T-helper 1 cell (primary cell): Measurements from ENCODE around the gene ABR.
A peak's percentile ranks its signal among the peaks of the same experiment; 100 is the strongest.

Source experiments
- DNase-seq, 5 donors: peaks; one replicate each; pipeline ENCODE4 v3.0.0-alpha.2; 2012 to 2020
- total RNA-seq, 4 donors: gene quantifications; one replicate each; lab custom pipeline; 2026; lab: John Stamatoyannopoulos, UW

The ABR gene
- 78.8 to 119 (median 103) reads per million in 4 donors for total RNA-seq

GRCh38 chr17:1179818-1180742, at the start of gene ABR:
Gene ABR (minus strand): TSS chr17:1179981. CDS start chr17:1179727, 254 bp downstream.
- DNase-seq: peak in 4 of 5 donors; percentile 50 to 67 (median 56)

- DNase-seq: peak in 4 of 5 donors; percentile 12 to 25 (median 18)
Measured at GRCh38 chr17:1229349-1229899, 49.6 kb upstream of the ABR start.

DNA sequence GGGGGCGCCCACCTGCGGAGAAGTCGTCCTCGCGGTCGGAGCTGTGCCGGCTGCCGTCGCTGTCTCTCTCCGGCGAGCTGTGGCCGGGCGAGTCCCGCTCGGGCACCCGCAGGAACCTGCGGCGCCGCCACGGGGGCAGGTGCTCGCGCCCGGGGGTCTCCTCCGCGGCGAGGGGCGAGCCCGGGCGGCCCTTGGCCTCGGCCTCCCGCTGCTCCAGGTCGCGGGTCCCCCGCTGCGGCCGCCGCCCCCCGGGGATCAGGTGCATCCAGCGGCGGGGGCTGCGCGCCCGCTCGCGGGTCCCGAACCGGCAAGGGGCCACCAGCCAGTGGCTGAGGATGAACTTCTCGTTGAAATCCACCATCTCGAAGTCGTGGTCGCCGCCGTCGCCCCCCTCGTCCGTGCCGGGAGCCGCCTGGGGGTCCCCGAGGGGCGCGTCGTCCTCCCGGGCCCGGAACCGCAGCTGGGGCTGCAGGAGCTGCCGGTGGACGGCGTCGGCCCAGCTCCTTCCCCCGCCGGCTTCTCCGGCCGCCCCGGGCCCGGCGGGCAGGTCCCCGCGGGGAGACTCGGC, 49.1 kb upstream of the ABR start:
- DNase-seq: no peak

GRCh38 chr17:1227917-1228780, 48.4 kb upstream of the ABR start:
- peak in 3 of 5 donors; percentile 13 to 21 (median 14) for DNase-seq

- no peak for DNase-seq
Measured at GRCh38 chr17:1227365-1227764, 47.6 kb upstream of the ABR start.

GRCh38 chr17:1226308-1226707, 46.5 kb upstream of the ABR start:
- DNase-seq: no peak

GRCh38 chr17:1224330-1224729, 44.5 kb upstream of the ABR start:
- no peak for DNase-seq

DNA sequence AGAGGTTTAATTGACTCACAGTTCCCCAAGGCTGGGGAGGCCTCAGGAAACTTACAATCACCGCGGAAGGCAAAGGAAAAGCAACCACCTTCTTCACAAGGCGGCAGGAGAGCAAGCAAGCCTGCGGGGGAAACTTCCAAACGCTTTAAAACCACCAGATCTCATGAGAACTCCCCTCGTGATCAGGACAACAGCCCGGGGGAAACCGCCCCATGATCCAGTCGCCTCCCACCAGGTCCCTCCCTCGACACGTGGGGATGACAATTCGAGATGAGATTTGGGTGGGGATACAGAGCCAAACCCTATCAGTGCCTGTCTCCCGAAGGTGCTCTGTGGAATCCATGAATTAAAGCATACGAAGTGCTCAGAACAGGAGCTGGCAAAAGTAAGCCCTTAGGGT, 43.9 kb upstream of the ABR start:
- DNase-seq: no peak

DNA sequence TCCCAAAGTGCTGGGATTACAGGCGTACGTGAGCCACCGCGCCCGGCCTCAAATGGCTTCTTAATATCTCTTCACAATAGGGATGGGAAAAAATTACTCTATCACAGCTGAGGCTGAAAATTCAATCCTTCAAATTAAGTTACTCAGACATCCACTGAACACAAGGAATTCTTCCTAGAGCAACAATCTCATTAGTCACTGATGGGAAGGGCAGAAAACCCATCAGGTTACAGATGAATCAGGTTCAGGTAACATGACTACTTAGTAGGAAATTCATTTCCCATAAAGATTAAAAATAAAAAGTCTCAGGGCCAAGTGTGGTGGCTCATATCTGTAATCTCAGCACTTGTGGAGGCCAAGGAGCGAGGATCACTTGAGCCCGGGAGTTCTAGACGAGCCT, 42.5 kb upstream of the ABR start:
- no peak for DNase-seq

DNA sequence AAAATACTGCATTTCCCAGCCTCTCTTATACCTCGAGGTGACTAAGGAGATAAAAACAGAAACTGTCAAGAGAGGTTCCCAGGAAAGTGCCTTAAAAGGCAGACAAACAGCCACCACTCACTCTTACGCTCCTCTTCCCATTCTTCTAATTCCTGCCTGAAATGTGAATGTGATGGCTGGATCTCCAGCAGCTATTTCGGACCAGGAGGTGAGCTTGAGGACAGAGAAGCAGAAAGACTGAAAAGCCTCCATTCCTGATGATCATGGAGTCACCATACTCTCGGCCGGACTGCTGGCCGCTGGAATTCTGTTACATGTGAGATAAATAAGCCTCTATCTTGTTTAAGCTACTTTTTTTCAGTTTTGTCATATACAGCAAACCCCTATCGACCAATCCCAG, 41.4 kb upstream of the ABR start:
- DNase-seq: no peak

GRCh38 chr17:1220346-1220745, 40.6 kb upstream of the ABR start:
- no peak for DNase-seq

GRCh38 chr17:1217089-1217385, 37.3 kb upstream of the ABR start:
- no peak for DNase-seq

DNA sequence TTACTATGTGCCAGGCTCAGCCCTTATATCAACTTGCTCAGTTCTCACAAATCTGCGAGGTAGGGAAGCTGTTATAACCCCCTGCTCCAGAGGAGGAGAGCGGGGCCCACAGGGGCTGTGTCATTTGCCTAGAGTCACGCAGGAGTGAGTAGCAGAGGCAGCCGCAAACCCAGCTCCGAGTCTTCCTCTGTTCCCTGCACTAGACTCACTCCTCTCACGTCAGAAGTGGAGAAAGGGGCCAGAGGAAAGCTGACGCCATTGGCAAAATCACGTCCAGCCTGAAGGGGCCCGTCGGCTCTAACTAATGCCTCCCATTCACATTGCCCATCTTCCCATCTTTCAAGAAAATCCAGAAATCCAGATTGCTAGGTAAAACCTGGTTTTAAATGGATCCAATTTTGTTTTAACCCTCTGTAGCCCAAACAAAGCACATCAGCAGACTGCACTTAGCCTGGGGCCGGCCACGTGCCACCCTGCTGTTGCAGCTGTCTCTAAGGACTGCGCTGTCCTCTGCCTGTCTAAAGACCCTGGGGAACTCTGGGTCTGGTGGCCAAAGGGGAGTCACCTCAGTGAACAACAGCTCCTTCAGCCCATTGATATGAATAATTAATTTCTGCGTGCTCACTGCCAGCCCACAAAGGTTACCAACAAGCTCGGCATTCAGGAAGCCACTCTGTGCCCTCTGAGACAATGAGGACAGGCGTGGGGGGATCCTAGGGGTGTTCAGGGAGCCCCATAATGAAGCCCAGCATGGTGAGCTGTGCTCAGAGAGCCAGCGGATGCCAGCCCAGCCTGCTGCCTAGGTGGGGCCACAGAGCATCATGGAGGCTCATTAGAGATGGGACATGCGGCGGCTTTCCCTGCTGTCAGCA, 36.7 kb upstream of the ABR start:
- no peak for DNase-seq

DNA sequence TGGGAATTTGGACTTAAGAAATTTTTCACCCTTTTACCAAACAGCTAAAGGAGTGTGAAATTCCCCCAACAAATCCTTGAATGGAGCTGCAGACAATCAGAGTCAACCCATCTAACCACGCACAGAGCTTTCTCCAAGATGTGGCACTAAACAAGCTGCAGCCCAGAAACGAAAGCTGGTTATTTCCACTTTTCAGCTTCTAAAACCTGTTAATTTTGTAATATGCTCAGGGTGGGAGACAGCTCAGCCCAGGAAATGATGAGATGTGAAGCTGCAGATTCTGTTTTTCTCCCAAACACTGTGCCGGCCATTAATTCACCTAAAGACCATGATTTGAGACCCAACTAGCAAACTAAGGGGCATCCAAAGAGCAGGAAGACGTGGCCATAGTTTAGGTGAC, 33.2 kb upstream of the ABR start:
- no peak for DNase-seq

GRCh38 chr17:1211287-1211686, 31.5 kb upstream of the ABR start:
- no peak for DNase-seq

DNA sequence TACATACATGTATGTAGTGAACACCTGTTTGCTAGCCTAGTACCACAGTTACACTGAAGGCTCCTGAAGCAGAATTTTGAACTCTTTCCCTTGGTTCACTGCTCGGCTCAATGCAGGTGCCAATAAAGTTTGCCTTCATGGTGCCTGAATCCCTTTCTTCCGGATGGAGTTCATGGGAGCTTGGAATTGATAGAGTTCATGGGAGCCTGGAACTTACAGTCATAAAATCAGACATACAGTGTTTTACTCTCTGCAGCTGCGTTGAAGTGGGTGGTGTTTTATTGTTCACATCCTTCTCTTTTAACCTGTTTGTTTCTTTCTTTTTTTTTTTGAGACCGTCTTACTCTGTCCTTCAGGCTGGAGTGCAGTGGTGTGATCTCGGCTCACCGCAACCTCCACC, 29.2 kb upstream of the ABR start:
- DNase-seq: no peak

GRCh38 chr17:1206026-1206777, 26.4 kb upstream of the ABR start:
- no peak for DNase-seq

DNA sequence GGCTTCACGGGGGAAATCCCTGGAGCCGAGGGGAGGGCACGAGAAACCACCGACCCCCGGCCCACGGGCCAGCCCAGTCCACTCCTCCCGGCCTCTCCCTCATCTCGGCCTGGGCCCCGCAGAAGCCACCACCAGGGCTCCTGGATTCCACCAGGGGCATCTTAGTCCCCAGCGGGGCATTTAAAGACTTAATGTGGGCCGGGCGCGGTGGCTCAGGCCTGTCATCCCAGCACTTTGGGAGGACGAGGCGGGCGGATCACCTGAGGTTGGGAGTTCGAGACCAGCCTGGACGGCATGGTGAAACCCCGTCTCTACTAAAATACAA, 24.1 kb upstream of the ABR start:
- no peak for DNase-seq

DNA sequence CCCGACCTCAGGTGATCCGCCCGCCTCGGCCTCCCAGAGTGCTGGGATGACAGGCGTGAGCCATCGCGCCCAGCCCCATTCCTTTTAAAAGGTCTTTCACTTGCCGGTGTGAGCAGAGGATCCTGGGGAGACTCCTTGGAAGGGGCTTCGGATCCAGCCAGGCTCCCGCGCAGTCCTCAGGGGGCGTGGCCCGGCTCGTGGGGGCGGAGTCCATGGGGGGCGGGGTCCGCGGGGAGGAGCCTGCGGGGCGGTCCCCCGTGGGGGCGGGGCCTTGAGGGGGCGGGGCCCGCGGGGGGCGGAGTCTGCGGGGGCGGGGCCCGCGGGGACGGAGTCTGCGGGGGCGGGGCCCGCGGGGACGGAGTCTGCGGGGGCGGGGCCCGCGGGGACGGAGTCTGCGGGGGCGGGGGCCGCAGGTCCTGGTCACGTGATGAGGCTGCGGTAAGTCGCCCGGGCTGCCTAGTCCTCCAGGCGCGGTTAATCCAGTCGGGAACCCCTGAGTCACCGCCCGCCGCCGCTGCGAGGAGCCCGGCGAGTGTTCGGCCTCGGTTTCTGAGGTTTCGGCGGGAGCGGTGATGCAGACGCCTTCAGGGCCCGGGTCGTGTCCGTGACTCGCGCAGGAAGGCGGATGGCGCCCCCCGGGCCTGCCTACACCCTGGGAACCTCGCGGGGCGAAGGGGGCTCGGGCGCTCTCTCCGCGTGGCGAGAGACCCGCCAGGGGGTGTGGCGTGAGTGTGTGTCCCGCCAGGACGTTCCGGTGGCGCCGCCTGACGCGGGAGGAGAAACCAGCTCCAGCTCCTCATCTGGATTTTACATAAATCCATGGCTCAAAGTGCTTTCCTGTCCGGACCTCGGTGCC, 23.6 kb upstream of the ABR start:
- DNase-seq: peak in 4 of 5 donors; percentile 47 to 55 (median 49)

- DNase-seq: no peak
Measured at GRCh38 chr17:1202291-1202690, 22.5 kb upstream of the ABR start.
